H1 (cell line): ENCODE data around the gene POC1B. TPM values are rescaled to one million over a fixed set of nuclear protein-coding genes. Genes with fewer than 3 reads are reported as not detected.

Experiments
- CTCF ChIA-PET: fragments of 300-600 bp; sonication (Branson Sonifier 250); formaldehyde crosslinking; loops from one replicate; lab custom pipeline; 2021; ENCODE audit not compliant: partially characterized antibody; lab: Charles Lee
- POLR2A ChIA-PET: fragments of 300-600 bp; sonication (Branson Sonifier 250); formaldehyde crosslinking; loops from one replicate; lab custom pipeline; 2021; ENCODE audit warnings: inconsistent platforms; ENCODE audit not compliant: partially characterized antibody; lab: Charles Lee
- DNase-seq, 2 experiments: peaks; one replicate each; pipeline versions ENCODE4 v3.0.0 to v3.0.0-alpha.2; 2010 to 2022; ENCODE audit warnings: low spot score in 2 of 2, low read depth in 1 of 2, mixed read lengths in 1 of 2
- FAIRE-seq: peaks from 2 replicates; lab custom pipeline; 2011; peaks lifted over from hg19 to GRCh38; lab: Jason Lieb, UNC
- H2AFZ ChIP-seq: 2 replicates; pipeline ENCODE4 v1.8.1; 2012; ENCODE audit warnings: low read length, inconsistent platforms
- H2AK5ac ChIP-seq: 2 replicates; pipeline ENCODE4 v1.6.1; 2013; ENCODE audit warnings: low read depth, low read length
- H2BK120ac ChIP-seq: replicated peaks from 2 replicates; pipeline ENCODE3; 2013; ENCODE audit warnings: low read depth, low read length, inconsistent platforms
- H2BK12ac ChIP-seq: 2 replicates; pipeline ENCODE4 v1.6.1; 2013; ENCODE audit warnings: low read depth, low read length
- H2BK15ac ChIP-seq: 2 replicates; pipeline ENCODE4 v1.6.1; 2013; ENCODE audit warnings: low read length
- H2BK20ac ChIP-seq: 2 replicates; pipeline ENCODE4 v1.6.1; 2013; ENCODE audit warnings: low read length
- H2BK5ac ChIP-seq: 2 replicates; pipeline ENCODE4 v1.6.1; 2013; ENCODE audit warnings: low read depth, low read length
- H3K14ac ChIP-seq: 2 replicates; pipeline ENCODE4 v1.6.1; 2013; ENCODE audit warnings: inconsistent platforms; ENCODE audit not compliant: insufficient read length
- H3K18ac ChIP-seq: 2 replicates; pipeline ENCODE4 v1.6.1; 2013; ENCODE audit warnings: low read length; ENCODE audit errors: extremely low read depth
- H3K23ac ChIP-seq: 2 replicates; pipeline ENCODE4 v1.6.1; 2013; ENCODE audit warnings: inconsistent platforms; ENCODE audit not compliant: insufficient read length
- H3K23me2 ChIP-seq: 2 replicates; pipeline ENCODE4 v1.6.1; 2013; ENCODE audit warnings: low read depth, low read length
- H3K27ac ChIP-seq: 2 replicates; pipeline ENCODE4 v1.6.1; 2011; ENCODE audit warnings: low read depth, low read length, inconsistent platforms
- H3K27me3 ChIP-seq, 4 experiments: replicated peaks in 1 of 4; 1 replicate in 1 of 4; 2 replicates in 3 of 4; pipeline versions ENCODE4 v1.6.1 to v1.8.1; 2011 to 2013; ENCODE audit warnings: low read length in 3 of 4, mild to moderate bottlenecking in 3 of 4, inconsistent platforms in 2 of 4, mixed read lengths in 2 of 4, moderate library complexity in 1 of 4; ENCODE audit not compliant: control insufficient read depth in 3 of 4, insufficient read depth in 3 of 4; ENCODE audit errors: extremely low read depth in 1 of 4
- H3K36me3 ChIP-seq, 4 experiments: 2 replicates each; pipeline versions ENCODE4 v1.6.1 to v1.8.1; 2011 to 2013; ENCODE audit warnings: mild to moderate bottlenecking in 4 of 4, low read length in 3 of 4, moderate library complexity in 2 of 4, control low read depth in 1 of 4, inconsistent platforms in 1 of 4; ENCODE audit not compliant: insufficient read depth in 4 of 4, control insufficient read depth in 2 of 4
- H3K4ac ChIP-seq: replicated peaks from 2 replicates; pipeline ENCODE3; 2013; ENCODE audit warnings: low read length, low read depth, mixed read lengths, inconsistent platforms; ENCODE audit not compliant: insufficient read length
- H3K4me1 ChIP-seq, 4 experiments: replicated peaks in 1 of 4; 1 replicate in 1 of 4; 2 replicates in 3 of 4; pipeline versions ENCODE4 v1.6.1 to v1.8.1; 2011 to 2013; ENCODE audit warnings: low read length in 3 of 4, inconsistent platforms in 2 of 4, mixed read lengths in 1 of 4; ENCODE audit not compliant: insufficient read depth in 4 of 4, control insufficient read depth in 3 of 4
- H3K4me2 ChIP-seq, 2 experiments: 2 replicates each; pipeline versions ENCODE4 v1.6.1 to v1.8.1; 2011 to 2013; ENCODE audit warnings: low read depth in 2 of 2, low read length in 2 of 2, control low read depth in 1 of 2, inconsistent platforms in 1 of 2, mild to moderate bottlenecking in 1 of 2; ENCODE audit not compliant: insufficient read depth in 1 of 2
- H3K4me3 ChIP-seq, 4 experiments: fragments of 200-600, 300-600 bp in 1 of 4; sonication (generic), shearing (Covaris generic), sonication (Bioruptor Twin) in 1 of 4; 2 replicates each; pipeline versions ENCODE4 v1.5.1 to v1.8.1; 2011 to 2016; ENCODE audit warnings: low read length in 4 of 4, low read depth in 3 of 4, control low read depth in 2 of 4, inconsistent platforms in 2 of 4, mild to moderate bottlenecking in 2 of 4, mixed read lengths in 1 of 4, moderate library complexity in 1 of 4; ENCODE audit not compliant: insufficient read depth in 2 of 4; ENCODE audit errors: extremely low read depth in 1 of 4
- H3K56ac ChIP-seq: replicated peaks from 2 replicates; pipeline ENCODE3; 2013; ENCODE audit warnings: low read depth, mild to moderate bottlenecking, mixed read lengths, low read length, inconsistent platforms; ENCODE audit not compliant: insufficient read length
- H3K79me1 ChIP-seq: 2 replicates; pipeline ENCODE4 v1.6.1; 2013; ENCODE audit warnings: low read depth, low read length, control low read depth
- H3K79me2 ChIP-seq, 2 experiments: 2 replicates each; pipeline versions ENCODE4 v1.6.1 to v1.8.1; 2012 to 2013; ENCODE audit warnings: low read length in 2 of 2, mild to moderate bottlenecking in 2 of 2, inconsistent platforms in 1 of 2; ENCODE audit not compliant: insufficient read depth in 2 of 2, control insufficient read depth in 1 of 2
- H3K9ac ChIP-seq, 4 experiments: replicated peaks in 1 of 4; 1 replicate in 1 of 4; 2 replicates in 3 of 4; pipeline versions ENCODE4 v1.6.1 to v1.8.1; 2011 to 2013; ENCODE audit warnings: low read depth in 3 of 4, low read length in 3 of 4, control low read depth in 2 of 4, mild to moderate bottlenecking in 2 of 4, moderate library complexity in 2 of 4, inconsistent platforms in 1 of 4; ENCODE audit errors: extremely low read depth in 1 of 4
- H3K9me3 ChIP-seq, 2 experiments: 2 replicates each; pipeline versions ENCODE4 v1.6.1 to v1.8.1; 2012 to 2013; ENCODE audit warnings: mild to moderate bottlenecking in 2 of 2, moderate library complexity in 2 of 2, control low read depth in 1 of 2, inconsistent platforms in 1 of 2, low read depth in 1 of 2, low read length in 1 of 2, mixed read lengths in 1 of 2; ENCODE audit not compliant: insufficient read depth in 2 of 2
- H4K20me1 ChIP-seq, 2 experiments: replicated peaks in 1 of 2; 2 replicates each; pipeline versions ENCODE3 to v1.8.1; 2011 to 2013; ENCODE audit warnings: inconsistent platforms in 2 of 2, low read length in 2 of 2, mild to moderate bottlenecking in 1 of 2; ENCODE audit not compliant: insufficient read depth in 2 of 2, control insufficient read depth in 1 of 2
- H4K5ac ChIP-seq: 2 replicates; pipeline ENCODE4 v1.6.1; 2013; ENCODE audit warnings: low read length, low read depth, mixed read lengths, inconsistent platforms; ENCODE audit not compliant: insufficient read length
- H4K8ac ChIP-seq: 2 replicates; pipeline ENCODE4 v1.8.0; 2013; ENCODE audit warnings: mild to moderate bottlenecking, moderate library complexity, low read length, inconsistent platforms; ENCODE audit not compliant: insufficient read depth; ENCODE audit errors: extremely low read depth
- H4K91ac ChIP-seq: replicated peaks from 2 replicates; pipeline ENCODE3; 2013; ENCODE audit warnings: low read length, mixed read lengths, inconsistent platforms; ENCODE audit not compliant: insufficient read length
- ASH2L ChIP-seq: fragments of 200-600, 300-600 bp; sonication (generic); IDR thresholded peaks from one replicate; pipeline ENCODE4 v1.7.1; 2017; ENCODE audit warnings: low read length
- BCL11A ChIP-seq, 2 experiments: IDR thresholded peaks; one replicate each; pipeline ENCODE4 v1.6.1; 2011; ENCODE audit warnings: low read depth in 2 of 2, low read length in 2 of 2, mild to moderate bottlenecking in 2 of 2
- BRCA1 ChIP-seq: IDR thresholded peaks from 2 replicates; pipeline ENCODE4 v1.6.1; 2012; ENCODE audit warnings: low read depth, low read length, improper control_type of control experiment
- CREB1 ChIP-seq: IDR thresholded peaks from 2 replicates; pipeline ENCODE4 v1.6.1; 2012; ENCODE audit warnings: inconsistent platforms
- EZH2 ChIP-seq: fragments of 200-600 bp; sonication (generic); IDR thresholded peaks from 2 replicates; pipeline ENCODE4 v1.7.1; 2012; ENCODE audit warnings: low read depth, mild to moderate bottlenecking, moderate library complexity, low read length, inconsistent platforms; ENCODE audit not compliant: severe bottlenecking
- HDAC2 ChIP-seq, 2 experiments: fragments of 300-600 bp in 1 of 2; sonication (generic) in 1 of 2; IDR thresholded peaks; 2 replicates each; pipeline ENCODE4 v1.6.1; 2011 to 2012; ENCODE audit warnings: low read depth in 2 of 2, low read length in 2 of 2, mild to moderate bottlenecking in 2 of 2, moderate library complexity in 2 of 2, borderline replicate concordance in 1 of 2, inconsistent platforms in 1 of 2
- KDM1A ChIP-seq: fragments of 200-600, 300-600 bp; sonication (generic); IDR thresholded peaks from 2 replicates; pipeline ENCODE4 v1.7.1; 2016; ENCODE audit warnings: mild to moderate bottlenecking, low read length, borderline replicate concordance
- NANOG ChIP-seq: IDR thresholded peaks from 2 replicates; pipeline ENCODE4 v1.6.1; 2011; ENCODE audit warnings: low read length, low read depth, mild to moderate bottlenecking, inconsistent platforms; ENCODE audit not compliant: insufficient read depth, poor library complexity, severe bottlenecking
- PHF8 ChIP-seq: fragments of 200-600 bp; sonication (generic); conservative IDR thresholded peaks from 2 replicates; pipeline ENCODE4 v1.7.1; 2012; ENCODE audit warnings: low read depth, mild to moderate bottlenecking, inconsistent platforms, low read length, moderate library complexity
- POU5F1 ChIP-seq: IDR thresholded peaks from 2 replicates; pipeline ENCODE4 v1.6.1; 2011; ENCODE audit warnings: low read depth, mild to moderate bottlenecking, low read length, moderate library complexity
- RBBP5 ChIP-seq: IDR thresholded peaks from 2 replicates; pipeline ENCODE4 v1.7.1; 2012; ENCODE audit warnings: low read depth, mild to moderate bottlenecking, inconsistent platforms, low read length, moderate library complexity, borderline replicate concordance
- SRF ChIP-seq: IDR thresholded peaks from 2 replicates; pipeline ENCODE4 v1.6.1; 2011; ENCODE audit warnings: mild to moderate bottlenecking, low read depth, low read length, moderate library complexity
- TBP ChIP-seq: IDR thresholded peaks from 2 replicates; pipeline ENCODE4 v1.6.1; 2011; ENCODE audit warnings: low read depth, low read length, improper control_type of control experiment
- TEAD4 ChIP-seq: IDR thresholded peaks from 2 replicates; pipeline ENCODE4 v1.6.1; 2012; ENCODE audit warnings: low read depth, low read length, inconsistent platforms, mixed read lengths
- WGBS, 2 experiments: shearing (Covaris generic) in 1 of 2; methylation state at CpG; one replicate each; pipeline versions ENCODE4 v1.1.6 to v1.1.7; 2013 to 2015; ENCODE audit warnings: low lambda C conversion rate in 2 of 2, mixed read lengths in 2 of 2, inconsistent platforms in 1 of 2, low coverage in 1 of 2, missing lambda C conversion rate in 1 of 2; ENCODE audit not compliant: insufficient replicate concordance in 2 of 2, insufficient coverage in 1 of 2, insufficient read length in 1 of 2; ENCODE audit errors: extremely low coverage in 1 of 2, missing lambda C conversion rate in 1 of 2; 5-methylcytosine and 5-hydroxymethylcytosine counted together
- polyA plus RNA-seq, 7 experiments: library from polyadenylated mRNA; depleted of rRNA in 3 of 7; stranded (reverse) in 5 of 7; unstranded in 2 of 7; fragments of >200 nt in 5 of 7; fragments of 200-250 nt in 2 of 7; gene quantifications; 1 replicate in 5 of 7; 2 replicates in 1 of 7; 4 replicates in 1 of 7; pipeline versions ENCODE4 v1.2.1 to v1.2.3, GENCODE V29; 2011 to 2013; ENCODE audit warnings: missing spikeins in 2 of 7, mixed read lengths in 2 of 7
- total RNA-seq: library from RNA; stranded (reverse); fragmentation: NEBNext Ultra II Directional; extraction: Animal tissue kit (Norgen Biotek cat#: 25700); gene quantifications from 2 replicates; pipeline ENCODE4 v1.2.1, GENCODE V29; 2021

POC1B gene
- total and polyA plus RNA-seq, 2 of the 8 experiments (the other 6 are each of a cell fraction or from before 2014, with no cell fraction given), result 7.5 to 16.3 TPM

- no peak overlapping the region for H3K9ac ChIP-seq
- H3K23ac ChIP-seq, result no peak overlapping the region
- FAIRE-seq (no peak), DNase-seq (no peak)
- H2BK120ac ChIP-seq, result no peak overlapping the region
- H3K18ac ChIP-seq, result no peak overlapping the region
- CTCF ChIA-PET, result no interaction called here
- no peak overlapping the region for H2AK5ac ChIP-seq
- no peak overlapping the region for H2BK12ac ChIP-seq
- no peak overlapping the region for H3K14ac ChIP-seq
- no peak overlapping the region for H2BK15ac ChIP-seq
- no peaks in the 10 kb centered on the region for H3K23me2 ChIP-seq
- H2BK5ac ChIP-seq, result no peak overlapping the region
- H3K4me3 ChIP-seq, result no peak overlapping the region
- no peaks in the 10 kb centered on the region for H3K79me2 ChIP-seq
- POLR2A ChIA-PET, result no interaction called here
- H3K79me1 ChIP-seq, result no peaks in the 10 kb centered on the region
- H2AFZ ChIP-seq, result no peak overlapping the region
- H3K36me3 ChIP-seq, result no peaks in the 10 kb centered on the region
- WGBS, 2 experiments, result 74% methylated on average over 1 of the region's 1 CpG; no CpG with 5 or more reads in 1 of the 2 experiments
- TF ChIP-seq BRCA1, result no peak
- TF ChIP-seq TEAD4, result no peak
- no peak for TF ChIP-seq SRF
- no peak for TF ChIP-seq TBP
- no peak for TF ChIP-seq BCL11A (IDR thresholded peaks at IDR 0.05; ENCODE audit: low read depth in 2 of 2, low read length in 2 of 2)
- no peak for TF ChIP-seq HDAC2 (IDR thresholded peaks at IDR 0.05; ENCODE audit: borderline replicate concordance in 1 of 2, low read depth in 2 of 2, low read length in 2 of 2)
- no peak for TF ChIP-seq POU5F1
- no peak for TF ChIP-seq ASH2L
- TF ChIP-seq RBBP5, result no peak
- TF ChIP-seq NANOG, result no peak
- no peak for TF ChIP-seq PHF8
- no peak for TF ChIP-seq KDM1A
- TF ChIP-seq EZH2, result no peak
- TF ChIP-seq CREB1, result no peak
- no peak overlapping the region for H3K56ac ChIP-seq
- H4K5ac ChIP-seq, result no peak overlapping the region
- H3K4ac ChIP-seq, result no peak overlapping the region
- no peak overlapping the region for H3K4me2 ChIP-seq
- no peaks in the 10 kb centered on the region for H4K20me1 ChIP-seq
- no peak overlapping the region for H4K91ac ChIP-seq
- peaks cover 0 to 4% (median 0%) of the 10 kb centered on the region in 4 experiments; a peak in 1 of 7 replicates for H3K4me1 ChIP-seq
- H3K27ac ChIP-seq, result no peak overlapping the region
- H3K9me3 ChIP-seq, result no peaks in the 10 kb centered on the region
- no peak overlapping the region for H4K8ac ChIP-seq
- no peak overlapping the region for H2BK20ac ChIP-seq
- no peaks in the 10 kb centered on the region for H3K27me3 ChIP-seq
Observed at GRCh38 chr12:89376202-89376529, 149.7 kb downstream of the POC1B start.
